Stomach (tissue), 4 donors: ENCODE data around the gene JSRP1.

Experiments used
- CTCF ChIP-seq, 7 experiments: fragments of 450-650 bp in 4 of 7; fragments of 200-600 bp in 3 of 7; sonication (generic) in 3 of 7; IDR thresholded peaks; one replicate each; pipeline ENCODE4 v1.5.1; 2016 to 2019; ENCODE audit warnings: antibody characterized with exemption in 7 of 7, control low read depth in 2 of 7, mild to moderate bottlenecking in 1 of 7
- POLR2A ChIP-seq, 4 donors: fragments of 450-650 bp; IDR thresholded peaks; one replicate each; pipeline ENCODE4 v1.6.1; 2016; ENCODE audit warnings: antibody characterized with exemption in 4 of 4, control low read depth in 2 of 4, mild to moderate bottlenecking in 1 of 4, moderate library complexity in 1 of 4
- POLR2AphosphoS5 ChIP-seq, 3 donors: sonication (generic); formaldehyde crosslinking; IDR thresholded peaks; one replicate each; pipeline ENCODE4 v1.6.1; 2016; ENCODE audit warnings: antibody characterized with exemption in 3 of 3

GRCh38 chr19:2280633-2281264 lies 24.5 kb upstream of the JSRP1 start:
- TF ChIP-seq POLR2AphosphoS5 (IDR thresholded peaks at IDR 0.05): no peak
- no peak for TF ChIP-seq POLR2A (IDR thresholded peaks at IDR 0.05)
- TF ChIP-seq CTCF (IDR thresholded peaks at IDR 0.05): no peak
